NCI-H146 (cell line): ENCODE results near the gene RHEX.
"Not testable (repeated sequence)": the region's sequence is repeated elsewhere in the genome, so short reads cannot be mapped to it uniquely, and the experiment has no call there.

Experiments used
- DNase-seq: peaks from one replicate; lab custom pipeline; 2025; lab: John Stamatoyannopoulos, UW

The RHEX gene

GRCh38 chr1:206030714-206031113 is 22.3 kb upstream of the RHEX start:
- DNase-seq, result peak; percentile 89

DNA sequence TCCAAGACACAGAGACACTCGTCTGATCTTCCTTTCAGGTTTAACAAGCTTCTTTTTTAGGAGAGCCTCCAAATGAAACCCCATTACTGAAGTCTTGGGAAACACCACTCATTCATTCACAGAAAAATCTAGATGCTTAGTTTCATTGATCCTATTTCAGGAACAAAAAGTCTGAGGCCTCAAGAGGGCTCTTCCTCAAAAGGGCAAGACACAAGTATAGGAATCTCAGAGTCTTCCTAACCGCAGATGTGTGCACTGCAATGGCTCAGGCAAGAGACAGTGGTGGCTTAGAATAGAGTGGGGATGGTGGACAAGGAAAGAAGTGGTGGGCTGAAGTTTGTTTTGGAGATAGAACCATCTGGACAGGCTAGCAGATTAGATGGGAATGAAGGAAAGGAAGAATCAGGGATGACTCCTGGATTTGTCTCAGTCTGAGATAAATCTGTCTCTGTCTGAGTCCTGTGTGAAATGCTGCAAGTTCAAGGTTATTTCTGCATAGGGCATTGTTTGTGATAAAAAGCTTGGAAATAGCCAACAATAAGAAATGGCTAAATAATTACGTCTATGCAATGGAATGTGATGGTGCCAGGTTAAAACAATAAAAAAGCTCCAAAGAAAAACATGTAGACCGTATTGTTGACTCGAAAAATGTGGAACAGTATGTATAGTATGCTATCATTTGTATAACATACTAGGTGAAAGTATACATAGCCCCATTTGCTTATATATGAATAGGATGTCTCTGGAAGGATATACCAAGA is 20.4 kb upstream of the RHEX start:
- DNase-seq, result no peak

DNA sequence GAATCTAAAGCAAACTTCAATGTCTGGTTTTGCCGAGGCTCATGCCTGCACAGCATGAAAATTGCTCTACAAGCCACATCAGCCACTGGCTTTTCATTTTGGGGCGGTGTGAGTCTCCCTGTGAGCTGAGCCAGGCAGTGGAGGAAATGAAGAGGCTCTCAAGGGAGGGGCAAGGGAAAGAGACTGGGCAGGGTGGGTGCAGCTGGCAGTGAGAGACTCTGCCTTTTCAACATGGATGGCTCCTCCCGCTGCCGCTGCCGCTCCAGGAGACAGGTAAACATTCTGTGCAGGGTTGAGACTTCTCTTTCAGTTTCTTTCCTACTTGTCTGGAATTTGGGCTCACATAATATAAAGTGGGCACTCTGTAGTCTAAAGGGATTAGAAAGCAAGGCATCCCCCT is 17.9 kb upstream of the RHEX start:
- DNase-seq, result peak; percentile 67

GRCh38 chr1:206036663-206037455 is 16.1 kb upstream of the RHEX start:
- DNase-seq, result no peak

- no peak for DNase-seq
Measured at GRCh38 chr1:206037581-206037980, 15.4 kb upstream of the RHEX start.

DNA sequence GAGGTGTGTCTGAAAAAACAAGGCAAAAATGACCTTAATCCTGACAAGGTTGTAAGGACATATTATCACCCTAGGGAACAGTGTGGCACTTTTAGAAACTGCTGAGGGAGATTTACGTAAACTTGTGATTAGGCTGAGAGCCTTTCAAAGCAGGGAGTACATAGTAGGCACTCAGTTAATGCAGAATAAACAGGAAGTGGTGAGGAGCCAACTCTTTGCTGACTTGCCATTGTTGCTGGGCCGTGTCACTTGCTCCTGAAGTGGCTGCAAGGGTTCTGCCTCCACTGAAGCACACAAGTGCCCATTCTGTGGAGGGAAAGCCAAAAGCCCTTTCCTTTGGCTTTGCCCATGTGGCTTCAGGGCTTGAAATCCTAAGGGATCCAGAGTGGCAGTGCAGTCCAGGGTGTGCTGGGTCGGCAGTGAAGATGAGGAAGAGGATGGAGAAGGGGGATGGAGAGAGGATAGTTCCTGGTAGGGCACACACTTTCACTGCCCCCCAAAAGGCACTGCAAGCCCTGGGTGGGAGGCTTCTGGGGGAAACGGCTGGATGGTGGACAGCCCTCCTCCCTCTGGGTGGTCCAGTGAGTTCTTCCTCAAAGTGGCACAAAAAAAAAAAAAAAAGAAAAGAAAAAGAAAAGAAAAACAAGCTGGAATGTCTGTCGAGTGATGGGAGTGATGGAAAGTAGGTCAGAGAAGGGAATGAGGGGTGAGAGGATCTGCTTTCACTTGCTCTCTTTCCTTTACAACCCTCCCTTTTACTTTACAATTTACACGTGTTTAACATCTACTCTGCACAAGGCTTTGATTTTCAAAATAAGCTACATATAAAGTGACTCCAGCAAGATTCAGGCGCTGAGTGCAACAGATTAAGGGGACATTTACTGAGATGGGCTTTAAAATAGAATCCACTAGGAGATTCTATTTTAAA is 13.7 kb upstream of the RHEX start:
- DNase-seq, result no peak

DNA sequence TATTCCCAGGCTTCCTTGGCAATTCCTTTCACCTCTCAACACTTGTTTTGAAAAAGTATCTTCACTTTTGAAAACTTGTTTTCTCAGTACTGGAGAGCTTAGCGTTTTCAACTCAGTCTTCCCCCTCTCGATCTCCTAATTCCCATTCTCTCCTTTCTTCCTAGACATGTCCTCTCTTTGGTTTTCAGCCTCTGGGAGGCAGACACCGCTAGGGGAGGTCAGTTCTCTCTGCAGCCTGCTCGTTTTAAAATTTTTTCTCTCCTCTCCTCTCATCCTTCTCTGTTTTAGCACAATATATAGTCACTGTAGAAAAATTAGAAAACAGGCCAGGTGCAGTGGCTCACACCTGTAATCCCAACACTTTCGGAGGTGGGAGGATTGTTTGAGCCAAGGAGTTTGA is 12.6 kb upstream of the RHEX start:
- no peak for DNase-seq

DNA sequence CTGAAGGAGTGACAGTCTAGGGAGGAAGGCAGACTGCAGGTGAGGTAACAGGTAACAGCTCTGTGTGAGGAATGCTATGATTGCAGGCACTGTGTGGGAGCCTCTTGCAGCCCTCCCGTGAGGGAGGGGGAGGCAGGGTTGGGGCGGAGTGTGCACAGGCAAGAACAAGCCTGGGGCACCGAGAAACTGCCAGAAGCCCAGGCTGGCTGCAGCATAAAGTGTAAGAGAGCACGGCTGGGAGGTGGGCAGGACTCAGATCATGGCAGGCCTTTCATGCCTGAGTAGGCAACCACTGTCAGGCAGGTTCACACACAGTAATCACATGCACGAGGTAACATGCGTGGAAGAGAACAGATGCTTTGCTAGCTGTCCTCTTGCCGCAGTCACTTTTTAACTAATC is 11.3 kb upstream of the RHEX start:
- DNase-seq, result peak; percentile 34

- DNase-seq, result no peak
Measured at GRCh38 chr1:206047271-206047670, 5.7 kb upstream of the RHEX start.

- no peak for DNase-seq
Measured at GRCh38 chr1:206048582-206048981, 4.4 kb upstream of the RHEX start.

DNA sequence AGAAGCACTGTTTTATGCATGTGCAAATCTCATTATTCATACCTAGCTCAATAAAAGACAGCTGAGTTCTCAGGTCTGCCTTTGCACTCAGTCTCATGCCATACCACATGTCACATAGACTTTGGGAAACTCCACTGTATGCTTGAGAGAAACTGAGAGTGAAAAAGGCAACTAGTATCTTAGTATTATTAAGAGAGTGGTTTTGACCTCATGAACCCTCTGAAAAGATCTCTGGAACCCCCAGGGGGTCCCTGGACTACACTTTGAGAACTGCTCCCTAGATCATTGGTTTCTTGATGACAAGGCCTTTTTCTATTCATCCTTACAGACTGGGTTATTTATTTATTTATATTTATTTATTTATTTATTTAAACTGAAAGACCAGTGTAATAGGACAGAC is 3.7 kb upstream of the RHEX start:
- no peak for DNase-seq

DNA sequence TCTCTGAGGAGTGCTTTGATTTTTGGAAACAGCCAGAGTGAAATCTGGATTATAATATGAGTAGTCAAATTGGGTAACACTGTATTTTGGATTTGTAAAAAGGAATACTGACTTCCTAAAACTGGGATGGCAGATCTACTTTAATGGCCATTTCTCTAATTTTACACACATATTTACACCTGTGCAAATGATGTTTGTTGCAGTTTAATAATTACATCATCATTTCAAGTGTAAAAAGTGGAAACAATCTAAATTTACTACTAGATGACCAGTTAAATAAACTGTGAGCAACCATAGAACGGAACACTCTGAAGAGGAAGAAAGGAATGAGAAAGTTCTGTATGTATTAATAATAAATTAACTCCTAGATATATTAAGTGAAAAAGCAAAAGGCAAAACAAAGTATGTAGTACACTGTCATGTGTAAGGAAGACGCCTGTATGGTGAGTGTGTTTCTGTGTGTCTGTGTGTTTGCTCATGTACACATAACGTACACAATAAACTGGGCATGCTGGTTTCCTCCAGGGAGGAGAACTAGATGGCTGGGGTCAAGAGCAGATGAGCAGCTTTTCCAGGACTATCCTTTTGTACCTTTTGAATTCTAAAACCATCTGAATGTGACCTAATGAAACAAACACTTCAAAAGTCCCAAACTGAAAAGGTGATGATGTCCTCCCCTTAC is 2.9 kb upstream of the RHEX start:
- DNase-seq, result no peak

- no peak for DNase-seq
Measured at GRCh38 chr1:206050655-206051235, 2.2 kb upstream of the RHEX start.

- not testable (repeated sequence) for DNase-seq
Measured at GRCh38 chr1:206052231-206052865, 625 bp upstream of the RHEX start.

DNA sequence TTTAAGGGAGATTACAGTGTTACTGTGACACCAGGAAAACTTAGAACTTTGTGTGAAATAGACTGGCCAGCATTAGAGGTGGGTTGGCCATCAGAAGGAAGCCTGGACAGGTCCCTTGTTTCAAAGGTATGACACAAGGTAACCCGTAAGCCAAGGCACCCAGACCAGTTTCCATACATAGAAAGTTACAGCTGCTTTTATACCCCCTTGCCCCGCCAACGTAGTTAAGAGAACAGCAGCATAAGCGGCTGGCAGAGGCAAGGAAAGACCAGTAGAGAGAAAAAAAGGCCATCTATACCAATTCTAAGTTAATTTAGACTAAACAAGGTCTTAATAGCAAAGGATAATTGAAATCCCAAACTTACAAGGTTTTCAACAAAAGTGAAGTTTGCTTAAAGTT is 643 bp downstream of the RHEX start:
- not testable (repeated sequence) for DNase-seq

DNA sequence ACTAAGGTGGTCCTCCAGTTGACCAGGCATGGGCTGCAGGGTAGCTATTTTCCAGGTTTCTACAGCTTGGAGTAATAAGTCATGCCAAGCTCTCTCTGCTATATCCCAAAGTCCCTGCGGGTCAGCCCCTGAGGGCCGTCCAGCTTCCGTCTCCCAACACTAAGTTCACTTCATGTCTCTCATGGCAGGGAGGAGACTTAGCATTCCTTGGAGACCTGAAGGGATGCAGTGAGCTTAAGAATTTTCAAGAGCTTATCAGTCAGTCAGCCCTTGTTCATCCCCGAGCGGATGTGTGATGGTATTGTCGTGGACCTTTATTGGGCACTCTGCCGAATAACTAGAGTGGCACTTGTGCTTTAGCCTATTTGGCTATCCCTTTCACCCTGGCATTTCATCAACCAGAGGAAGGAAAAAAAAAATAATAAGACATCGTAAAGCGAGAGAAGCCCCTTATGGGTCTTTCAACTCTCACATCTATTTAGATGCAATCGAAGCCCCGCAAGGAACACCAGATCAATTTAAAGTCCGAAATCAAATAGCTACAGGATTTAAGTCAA is 2.2 kb downstream of the RHEX start:
- DNase-seq, result not testable (repeated sequence)

DNA sequence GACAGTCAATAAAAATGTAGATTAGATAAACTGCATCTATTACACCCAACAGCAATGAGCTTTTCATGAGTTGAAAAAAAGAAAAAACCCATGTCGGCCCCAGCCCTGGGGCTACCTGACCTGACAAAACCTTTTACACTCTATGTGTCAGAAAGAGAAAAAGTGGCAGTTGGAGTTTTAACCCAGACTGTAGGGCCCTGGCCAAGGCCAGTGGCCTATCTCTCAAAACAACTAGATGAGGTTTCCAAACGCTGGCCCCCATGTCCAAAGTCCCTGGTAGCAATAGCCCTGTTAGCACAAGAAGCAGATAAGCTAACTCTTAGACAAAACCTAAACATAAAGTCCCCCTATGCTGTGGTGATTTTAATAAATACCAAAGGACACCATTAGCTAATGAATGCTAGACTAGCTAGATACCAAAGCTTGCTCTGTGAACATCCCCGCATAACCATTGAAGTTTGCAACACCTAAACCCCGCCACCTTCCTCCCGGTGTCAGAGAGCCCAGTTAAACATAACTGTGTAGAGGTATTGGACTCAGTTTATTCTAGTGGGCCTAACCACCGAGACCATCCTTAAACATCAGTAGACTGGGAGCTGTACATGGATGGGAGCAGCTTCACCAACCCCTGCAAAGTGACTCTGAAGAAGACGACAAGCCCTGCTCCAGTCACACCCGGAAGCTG is 2.8 kb downstream of the RHEX start:
- not testable (repeated sequence) for DNase-seq

GRCh38 chr1:206058289-206058926 is 5.4 kb downstream of the RHEX start:
- not testable (repeated sequence) for DNase-seq

GRCh38 chr1:206058927-206059292 is 5.9 kb downstream of the RHEX start:
- DNase-seq, result no peak
